Adrenal gland (tissue), 12 donors: ENCODE measurements around the gene GABPB1. TPM values are rescaled to one million over a fixed set of nuclear protein-coding genes. Genes with fewer than 3 reads are reported as not detected.
A peak's percentile ranks its signal among the peaks of the same experiment; 100 is the strongest.

ENCODE experiments used
- DNase-seq, 7 donors: peaks; one replicate each; pipeline ENCODE4 v3.0.0-alpha.2; 2019 to 2020
- H3K27ac ChIP-seq, 5 donors: fragments of 200-600 bp; sonication (generic) in 4 of 5; 1 replicate in 3 of 5; 2 replicates in 2 of 5; pipeline versions ENCODE4 v1.5.1 to v1.8.0; 2016 to 2020; ENCODE audit warnings: mild to moderate bottlenecking in 1 of 5
- H3K27me3 ChIP-seq: fragments of 200-600 bp; 2 replicates; pipeline ENCODE4 v1.8.0; 2021
- H3K36me3 ChIP-seq, 2 donors: fragments of 200-600 bp; replicated peaks in 1 of 2; 1 replicate in 1 of 2; 2 replicates in 1 of 2; pipeline versions ENCODE4 v1.5.1 to v1.8.0; 2018 to 2022
- H3K4me1 ChIP-seq, 2 donors: fragments of 200-600 bp; replicated peaks in 1 of 2; 1 replicate in 1 of 2; 2 replicates in 1 of 2; pipeline versions ENCODE4 v1.5.1 to v1.8.0; 2018 to 2021
- H3K4me3 ChIP-seq, 4 donors: fragments of 200-600 bp; sonication (generic) in 3 of 4; one replicate each; pipeline ENCODE4 v1.5.1; 2016 to 2018
- H3K9me3 ChIP-seq, 3 donors: fragments of 200-600 bp; sonication (generic) in 1 of 3; replicated peaks in 1 of 3; 1 replicate in 2 of 3; 2 replicates in 1 of 3; pipeline versions ENCODE4 v1.5.1 to v1.8.0; 2016 to 2021
- POLR2A ChIP-seq, 2 donors: fragments of 450-650 bp; IDR thresholded peaks; one replicate each; pipeline ENCODE4 v1.6.1; 2017; ENCODE audit warnings: antibody characterized with exemption in 2 of 2, mild to moderate bottlenecking in 2 of 2, moderate library complexity in 1 of 2
- WGBS, 4 donors: extraction: QIAGEN DNeasy Blood & Tissue Kit in 2 of 4; methylation state at CpG; one replicate each; pipeline versions ENCODE4 v1.1.5 to v1.1.7; 2013 to 2017; 5-methylcytosine and 5-hydroxymethylcytosine counted together
- intact Hi-C, 2 donors: fragments of 100-400 bp; cut with DNase I; formaldehyde crosslinking; loops; one replicate each; pipeline versions ENCODE4 v1.14.1 to v1.15.0; 2022 to 2023
- polyA plus RNA-seq, 3 donors: library from polyadenylated mRNA; stranded (reverse); fragments of 200-250 nt in 2 of 3; fragments of 350-450 nt in 1 of 3; fragmentation: Illumina TruSeq in 1 of 3; extraction: RNeasy Lipid Tissue Mini Kit (QIAGEN cat#74804) in 1 of 3; gene quantifications; one replicate each; pipeline ENCODE4 v1.2.3, GENCODE V29; 2013 to 2014
- total RNA-seq, 9 donors: library from RNA; depleted of rRNA in 4 of 9; stranded (reverse); fragments of >200 nt in 4 of 9; fragments of 120-200 nt in 1 of 9; fragmentation: NEBNext Ultra II Directional in 1 of 9; extraction: Animal tissue kit (Norgen Biotek cat#: 25700) in 1 of 9; gene quantifications; one replicate each; pipeline versions ENCODE4 v1.1.0 to v1.2.4, GENCODE V29; 2013 to 2023
- TF ChIP-seq, protein P1 (sequence below), 6 experiments: fragments of 450-650 bp in 4 of 6; fragments of 200-600 bp in 2 of 6; sonication (generic) in 1 of 6; IDR thresholded peaks; 1 replicate in 5 of 6; 2 replicates in 1 of 6; pipeline versions ENCODE4 v1.5.1 to v1.8.0; 2016 to 2021; ENCODE audit warnings: antibody characterized with exemption in 6 of 6, mild to moderate bottlenecking in 2 of 6, moderate library complexity in 1 of 6
- donor health status: healthy with polysubstance abuse.
- donor health status: Bipolar disorder and iron deficiency.
- donor health status: DM: yes; HTN: yes; CAD: no.
- donor health status: DM: no; HTN: no; CAD: no.
- donor health status: DM: no; HTN: no; CAD: no.
- donor health status: DM: yes; HTN: yes; CAD: no.

GABPB1 gene
- total and polyA plus RNA-seq, 12 donors: 3.7 to 24.3 (median 14.7) TPM

DNA sequence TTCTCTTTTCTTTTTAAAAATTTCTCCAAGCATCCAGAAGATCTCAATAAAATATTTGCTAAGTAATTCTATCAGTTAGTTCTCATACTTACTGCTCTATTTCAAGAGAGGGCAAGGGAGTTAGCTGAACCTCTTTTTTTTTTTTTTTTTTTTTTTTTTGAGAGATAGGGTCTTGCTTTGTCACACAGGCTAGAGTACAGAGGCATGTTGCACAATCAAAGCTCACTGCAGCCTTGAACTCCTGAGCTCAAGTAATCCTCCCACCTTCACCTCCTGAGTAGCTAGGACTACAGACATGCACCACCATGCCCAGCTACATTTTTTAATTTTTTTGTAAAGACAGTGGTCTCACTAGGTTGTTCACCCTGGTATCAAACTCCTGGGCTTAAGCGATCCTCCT is 110.8 kb downstream of the GABPB1 start:
- 96 to 100% (median 99%) methylated on average over 1 of the region's 1 CpG for WGBS, 4 donors
- Histone ChIP-seq H3K9me3 (no peaks in the 10 kb centered on the region), H3K27me3 (no peaks in the 10 kb centered on the region), H3K4me3 (no peak overlapping the region), H3K27ac (no peak overlapping the region), H3K36me3 (no peaks in the 10 kb centered on the region), H3K4me1 (peaks cover 0 to 6% of the 10 kb centered on the region in 2 donors)
- intact Hi-C loops: no loop called here
- no peak for DNase-seq
- TF ChIP-seq, protein P1, sequence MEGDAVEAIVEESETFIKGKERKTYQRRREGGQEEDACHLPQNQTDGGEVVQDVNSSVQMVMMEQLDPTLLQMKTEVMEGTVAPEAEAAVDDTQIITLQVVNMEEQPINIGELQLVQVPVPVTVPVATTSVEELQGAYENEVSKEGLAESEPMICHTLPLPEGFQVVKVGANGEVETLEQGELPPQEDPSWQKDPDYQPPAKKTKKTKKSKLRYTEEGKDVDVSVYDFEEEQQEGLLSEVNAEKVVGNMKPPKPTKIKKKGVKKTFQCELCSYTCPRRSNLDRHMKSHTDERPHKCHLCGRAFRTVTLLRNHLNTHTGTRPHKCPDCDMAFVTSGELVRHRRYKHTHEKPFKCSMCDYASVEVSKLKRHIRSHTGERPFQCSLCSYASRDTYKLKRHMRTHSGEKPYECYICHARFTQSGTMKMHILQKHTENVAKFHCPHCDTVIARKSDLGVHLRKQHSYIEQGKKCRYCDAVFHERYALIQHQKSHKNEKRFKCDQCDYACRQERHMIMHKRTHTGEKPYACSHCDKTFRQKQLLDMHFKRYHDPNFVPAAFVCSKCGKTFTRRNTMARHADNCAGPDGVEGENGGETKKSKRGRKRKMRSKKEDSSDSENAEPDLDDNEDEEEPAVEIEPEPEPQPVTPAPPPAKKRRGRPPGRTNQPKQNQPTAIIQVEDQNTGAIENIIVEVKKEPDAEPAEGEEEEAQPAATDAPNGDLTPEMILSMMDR (IDR thresholded peaks at IDR 0.05): no peak
- TF ChIP-seq POLR2A (IDR thresholded peaks at IDR 0.05): no peak

GRCh38 chr15:50241684-50242450 is 113.1 kb downstream of the GABPB1 start:
- intact Hi-C loops: no loop called here
- H3K4me1 ChIP-seq: no peaks in the 10 kb centered on the region
- TF ChIP-seq POLR2A (IDR thresholded peaks at IDR 0.05): no peak
- TF ChIP-seq, protein P1 (IDR thresholded peaks at IDR 0.05): no peak
- no peak overlapping the region for H3K27ac ChIP-seq
- H3K4me3 ChIP-seq: no peak overlapping the region
- H3K9me3 ChIP-seq: no peaks in the 10 kb centered on the region
- DNase-seq: no peak
- 56 to 75% (median 73%) methylated on average over 5 of the region's 5 CpGs for WGBS, 4 donors
- H3K36me3 ChIP-seq: no peaks in the 10 kb centered on the region
- H3K27me3 ChIP-seq: no peaks in the 10 kb centered on the region

- WGBS, 4 donors: 80 to 93% (median 86%) methylated on average over 2 of the region's 2 CpGs
- intact Hi-C loops: no loop called here
- TF ChIP-seq, protein P1 (IDR thresholded peaks at IDR 0.05): no peak
- TF ChIP-seq POLR2A (IDR thresholded peaks at IDR 0.05): no peak
- no peaks in the 10 kb centered on the region for H3K36me3 ChIP-seq
- H3K9me3 ChIP-seq: no peaks in the 10 kb centered on the region
- H3K4me3 ChIP-seq: no peak overlapping the region
- no peak overlapping the region for H3K27ac ChIP-seq
- no peaks in the 10 kb centered on the region for H3K4me1 ChIP-seq
- DNase-seq: peak in 1 of 7 donors; percentile 7
- no peaks in the 10 kb centered on the region for H3K27me3 ChIP-seq
Observed at GRCh38 chr15:50238255-50238654, 116.7 kb downstream of the GABPB1 start.

DNA sequence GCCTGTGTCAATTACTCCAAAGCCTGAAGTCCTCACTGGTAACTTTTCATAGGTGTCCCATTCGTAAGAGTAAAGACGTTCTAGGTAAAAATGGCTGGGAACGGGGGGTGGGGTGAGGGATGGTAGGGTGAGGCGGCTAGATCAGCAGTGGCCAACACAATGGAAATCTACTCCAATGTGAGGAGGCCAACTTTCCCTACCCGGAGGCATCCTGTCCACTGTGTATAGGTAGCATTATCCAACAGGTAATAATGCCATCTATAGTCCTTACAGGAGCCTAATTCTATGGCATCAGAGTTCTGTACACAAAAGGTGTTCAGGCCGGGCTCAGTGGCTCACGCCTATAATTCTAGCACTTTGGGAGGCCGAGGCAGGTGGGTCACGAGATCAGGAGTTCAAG is 118.6 kb downstream of the GABPB1 start:
- no peaks in the 10 kb centered on the region for H3K9me3 ChIP-seq
- WGBS, 4 donors: 89 to 93% (median 92%) methylated on average over 9 of the region's 9 CpGs
- no peaks in the 10 kb centered on the region for H3K4me1 ChIP-seq
- H3K27ac ChIP-seq: no peak overlapping the region
- H3K27me3 ChIP-seq: no peaks in the 10 kb centered on the region
- intact Hi-C loops: no loop called here
- no peak for DNase-seq
- H3K4me3 ChIP-seq: no peak overlapping the region
- no peaks in the 10 kb centered on the region for H3K36me3 ChIP-seq
- TF ChIP-seq, protein P1 (IDR thresholded peaks at IDR 0.05): no peak
- no peak for TF ChIP-seq POLR2A (IDR thresholded peaks at IDR 0.05)
